HG03432 (cell line): ENCODE data around the gene GHDC.
"Not testable (repeated sequence)": the region's sequence is repeated elsewhere in the genome, so short reads cannot be mapped to it uniquely, and the experiment has no call there.

ENCODE experiments used
- ATAC-seq: cut with Tn5 transposase; IDR thresholded peaks from one replicate; pipeline ENCODE4 v1.9.1; 2021; ENCODE audit warnings: mild to moderate bottlenecking, moderate library complexity; ENCODE audit not compliant: unreplicated experiment

The GHDC gene

DNA sequence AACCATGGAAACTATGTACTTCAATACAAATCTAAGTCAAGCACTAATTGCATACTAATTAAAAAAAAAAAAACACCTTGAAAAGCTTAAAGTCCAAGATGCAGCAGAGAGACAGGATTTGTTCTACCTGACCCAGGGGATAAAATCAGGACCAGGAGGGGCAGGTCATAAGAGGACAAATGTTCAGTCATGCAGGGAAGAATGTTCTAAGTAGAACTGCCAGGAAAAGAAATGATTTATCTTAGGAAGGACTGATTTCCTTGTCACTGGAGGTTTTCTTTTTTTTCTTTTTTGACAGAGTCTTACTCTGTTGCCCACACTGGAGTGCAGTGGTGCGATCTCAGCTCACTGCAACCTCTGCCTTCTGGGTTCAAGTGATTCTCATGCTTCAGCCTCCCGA is 9.1 kb upstream of the GHDC start:
- ATAC-seq: no peak

GRCh38 chr17:42202696-42203095 is 8.4 kb upstream of the GHDC start:
- ATAC-seq: no peak

DNA sequence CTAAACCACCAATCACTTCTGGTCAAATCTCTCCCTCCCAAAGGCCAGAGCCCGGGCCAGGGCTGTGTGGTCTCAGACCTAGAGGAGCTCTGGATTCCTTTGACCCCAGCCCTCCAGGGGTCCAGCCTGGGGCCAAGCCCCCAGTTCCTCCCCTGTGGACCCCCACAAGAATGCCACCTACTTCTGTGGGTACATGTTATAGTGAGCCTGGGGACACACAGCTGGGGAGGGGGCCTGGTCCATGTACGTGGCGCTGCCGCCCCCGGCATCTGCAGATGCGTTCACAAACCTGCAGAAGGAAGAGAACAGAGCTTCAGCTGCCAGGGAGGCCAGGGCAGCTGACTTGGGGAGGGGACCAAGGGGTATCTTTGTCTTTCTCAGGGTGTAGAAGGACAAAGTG is 7.9 kb upstream of the GHDC start:
- ATAC-seq: no peak

DNA sequence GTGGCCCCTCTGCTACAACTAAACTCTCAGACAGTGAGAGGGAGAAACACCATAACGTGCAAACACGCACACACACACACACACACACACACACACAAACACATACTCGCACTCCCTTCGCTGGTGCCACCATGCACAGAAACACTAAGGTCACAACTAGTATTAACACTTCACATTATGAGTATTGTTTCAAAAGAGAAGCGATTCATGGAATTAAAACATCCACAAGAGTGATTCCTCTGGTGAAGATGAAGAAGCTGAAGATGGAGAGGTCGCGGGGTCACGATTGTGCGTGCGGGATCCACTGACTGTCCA is 7.1 kb upstream of the GHDC start:
- ATAC-seq: no peak

DNA sequence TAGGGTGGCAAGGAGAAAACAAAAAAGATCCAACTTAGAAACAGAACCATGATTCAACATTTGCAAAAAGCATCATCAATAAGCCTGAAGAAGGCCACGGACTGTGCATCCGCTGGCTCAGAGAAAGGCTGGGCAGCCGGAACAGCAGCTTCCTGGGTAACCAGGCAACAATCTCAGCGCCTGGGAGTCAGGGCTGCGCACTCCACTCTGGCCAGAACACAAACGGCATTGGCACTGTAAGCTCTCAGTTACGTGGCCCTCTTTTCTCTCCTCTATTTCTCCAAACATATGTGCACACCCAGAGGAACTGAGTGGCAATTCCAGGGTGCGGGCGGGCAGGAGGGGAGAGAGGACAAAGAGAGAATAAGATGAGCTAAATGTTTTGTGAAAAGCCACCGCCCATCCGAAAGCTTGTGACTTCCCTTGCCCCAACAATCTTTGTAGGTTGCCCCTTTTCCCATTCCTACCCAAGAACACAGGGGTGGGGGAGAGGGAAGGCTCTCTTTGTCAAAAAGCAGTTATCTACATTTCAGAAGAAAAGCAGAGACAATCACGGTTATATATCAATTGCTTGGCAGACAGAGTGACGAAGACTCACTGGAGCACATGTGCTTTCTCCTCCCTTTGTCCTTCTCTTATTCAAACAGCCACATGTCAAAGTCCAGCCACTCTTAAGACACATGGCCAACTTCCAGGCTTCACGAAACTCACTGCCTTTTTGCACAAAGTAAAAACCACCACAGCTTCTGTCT is 6.6 kb upstream of the GHDC start:
- no peak for ATAC-seq

DNA sequence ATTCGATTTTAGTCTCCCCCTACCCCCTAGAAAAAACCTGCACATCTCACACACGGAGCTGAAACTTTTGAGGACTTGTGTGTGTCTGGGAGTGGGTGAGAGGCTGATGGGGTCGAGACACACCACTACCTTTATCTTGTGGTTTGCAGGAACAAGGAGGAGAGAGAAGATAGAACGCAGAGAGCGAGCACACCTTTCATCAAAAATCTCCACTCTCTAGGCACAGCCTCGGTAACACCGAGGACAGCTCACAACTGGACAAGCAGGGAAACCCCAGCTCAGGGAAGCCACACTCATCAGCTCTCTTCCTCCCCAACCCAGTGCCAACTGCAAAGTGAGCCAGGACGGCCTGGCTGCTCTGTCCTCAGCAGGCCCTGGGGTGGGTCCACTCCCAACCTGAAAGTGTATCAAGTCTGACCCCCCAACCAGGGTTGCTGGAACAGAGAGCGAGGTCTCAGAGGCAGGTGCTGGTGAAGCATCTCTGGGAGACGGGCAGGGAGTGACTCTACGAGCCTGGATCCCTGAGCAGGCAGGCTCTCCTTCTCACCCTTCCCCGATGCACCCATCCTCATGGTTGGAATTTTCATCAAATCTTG is 5.2 kb upstream of the GHDC start:
- no peak for ATAC-seq

DNA sequence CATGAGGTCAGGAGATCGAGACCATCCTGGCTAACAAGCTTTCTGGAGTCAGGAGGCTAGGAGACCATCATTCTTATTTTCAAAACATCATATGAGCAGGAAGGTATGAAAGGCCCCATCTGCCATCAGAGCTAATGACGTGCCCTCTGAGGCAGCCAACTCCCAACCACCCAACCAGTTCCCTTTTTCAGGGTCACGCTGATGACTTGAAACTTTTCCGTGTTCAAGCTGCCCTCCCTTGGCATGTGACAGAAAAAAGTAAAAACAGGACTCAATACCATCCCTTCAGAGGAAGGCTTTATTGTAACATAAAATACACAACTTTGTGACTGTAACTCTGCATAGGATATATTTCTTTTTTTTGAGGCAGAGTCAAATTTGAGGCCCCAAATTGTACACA is 4.6 kb upstream of the GHDC start:
- ATAC-seq: no peak

- no peak for ATAC-seq
Measured at GRCh38 chr17:42197564-42198156, 3.4 kb upstream of the GHDC start.

GRCh38 chr17:42193216-42193968 is 902 bp downstream of the GHDC start:
- no peak for ATAC-seq

DNA sequence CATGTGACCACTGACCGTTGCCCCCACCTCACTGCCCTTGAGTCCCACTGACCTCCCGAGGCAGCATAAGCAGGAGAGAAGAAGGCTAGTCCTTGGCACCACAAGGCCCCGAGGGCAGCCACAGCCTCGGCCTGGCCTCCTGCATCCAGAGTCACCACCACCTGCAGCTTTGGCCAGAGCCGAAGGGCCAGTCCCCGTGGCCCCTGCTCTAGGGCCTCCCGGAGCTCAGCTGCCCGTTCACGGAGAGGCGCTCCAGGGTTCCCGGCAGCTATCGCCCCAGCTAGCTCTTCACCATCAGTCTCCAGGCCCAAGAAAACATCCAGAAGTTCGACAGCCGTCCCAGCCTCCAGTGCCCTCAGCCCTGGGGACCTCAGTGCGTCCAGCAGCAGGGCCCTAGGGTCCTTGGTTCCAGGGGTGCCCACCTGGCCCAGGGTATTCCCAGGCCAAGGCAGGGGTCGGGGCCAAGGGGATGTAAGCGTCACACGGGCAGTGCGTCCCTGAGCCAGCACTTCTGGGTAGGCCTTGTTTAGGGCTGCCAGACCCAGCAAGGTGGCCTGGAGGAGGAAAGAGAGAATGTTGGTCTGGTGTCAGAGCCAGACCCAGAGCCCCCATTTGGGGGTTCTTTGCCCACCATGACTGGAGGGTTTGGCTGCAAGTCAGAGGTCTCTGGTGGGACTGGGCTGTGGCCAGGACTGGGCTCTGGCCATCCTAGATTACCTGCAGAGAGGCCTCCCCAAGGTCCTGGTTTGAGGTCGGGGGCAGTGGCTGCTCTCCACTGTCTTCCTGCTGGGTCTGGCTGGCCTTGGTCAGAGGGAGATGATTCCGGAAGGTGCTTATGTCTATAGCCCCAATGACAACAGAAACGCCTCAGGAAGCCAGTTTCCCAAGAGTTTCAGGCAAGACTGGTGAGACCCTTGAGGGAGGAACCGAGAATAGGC is 1.8 kb downstream of the GHDC start:
- no peak for ATAC-seq

- ATAC-seq: no peak
Measured at GRCh38 chr17:42191275-42191608, 3.1 kb downstream of the GHDC start.

- ATAC-seq: no peak
Measured at GRCh38 chr17:42190491-42191274, 3.6 kb downstream of the GHDC start.

- ATAC-seq: no peak
Measured at GRCh38 chr17:42189651-42189965, 4.7 kb downstream of the GHDC start.

GRCh38 chr17:42188749-42189650 is 5.3 kb downstream of the GHDC start:
- ATAC-seq: no peak

DNA sequence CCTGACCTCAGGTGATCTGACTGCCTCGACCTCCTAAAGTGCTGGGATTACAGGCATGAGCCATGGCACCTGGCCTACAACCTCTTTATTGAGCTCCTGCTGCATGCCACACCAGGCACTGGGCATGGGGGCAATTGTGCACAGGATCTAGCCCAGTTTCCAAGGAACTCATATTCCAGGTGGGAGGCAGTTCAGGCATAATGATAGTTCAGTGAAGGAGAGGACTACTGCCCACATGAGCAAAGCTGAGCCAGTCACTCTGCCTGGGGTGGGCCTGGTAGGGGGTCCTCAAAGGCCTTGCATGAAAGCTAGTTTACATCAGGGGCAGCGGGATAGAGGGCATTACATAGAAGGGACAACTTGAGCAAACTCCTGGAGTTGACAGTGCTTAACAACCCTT is 6.5 kb downstream of the GHDC start:
- ATAC-seq: no peak

DNA sequence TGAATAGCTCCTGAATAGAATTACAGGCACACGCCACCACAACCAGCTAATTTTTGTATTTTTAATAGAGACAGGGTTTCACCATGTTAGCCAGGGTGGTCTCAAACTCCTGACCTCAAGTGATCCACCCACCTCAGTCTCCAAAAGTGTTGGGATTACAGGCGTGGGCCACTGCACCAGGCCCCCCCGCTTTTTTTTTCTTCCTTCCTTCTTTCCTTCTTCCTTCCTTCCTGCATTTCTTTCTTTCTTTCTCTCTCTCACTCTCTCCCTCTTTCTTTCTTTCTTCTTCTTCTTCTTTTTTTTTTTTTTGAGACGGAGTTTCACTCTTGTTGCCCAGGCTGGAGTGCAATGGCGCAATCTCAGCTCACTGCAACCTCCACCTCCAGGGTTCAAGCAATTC is 8.1 kb downstream of the GHDC start:
- not testable (repeated sequence) for ATAC-seq

DNA sequence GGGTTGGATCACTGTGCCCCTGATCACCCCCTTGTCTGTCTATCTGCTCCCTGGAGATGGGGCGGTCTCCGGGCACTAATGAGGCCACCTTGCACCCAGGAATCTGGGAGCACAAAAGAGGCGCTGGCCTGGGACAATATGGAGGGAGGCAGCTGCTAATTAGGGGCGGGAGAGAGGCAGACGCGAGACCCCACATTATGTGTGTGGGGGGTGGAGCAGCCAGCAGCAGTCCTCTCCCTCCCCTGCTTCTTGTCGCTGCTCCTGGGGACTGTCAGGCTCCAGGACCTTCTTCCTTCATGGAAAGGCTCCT is 8.7 kb downstream of the GHDC start:
- ATAC-seq: no peak

DNA sequence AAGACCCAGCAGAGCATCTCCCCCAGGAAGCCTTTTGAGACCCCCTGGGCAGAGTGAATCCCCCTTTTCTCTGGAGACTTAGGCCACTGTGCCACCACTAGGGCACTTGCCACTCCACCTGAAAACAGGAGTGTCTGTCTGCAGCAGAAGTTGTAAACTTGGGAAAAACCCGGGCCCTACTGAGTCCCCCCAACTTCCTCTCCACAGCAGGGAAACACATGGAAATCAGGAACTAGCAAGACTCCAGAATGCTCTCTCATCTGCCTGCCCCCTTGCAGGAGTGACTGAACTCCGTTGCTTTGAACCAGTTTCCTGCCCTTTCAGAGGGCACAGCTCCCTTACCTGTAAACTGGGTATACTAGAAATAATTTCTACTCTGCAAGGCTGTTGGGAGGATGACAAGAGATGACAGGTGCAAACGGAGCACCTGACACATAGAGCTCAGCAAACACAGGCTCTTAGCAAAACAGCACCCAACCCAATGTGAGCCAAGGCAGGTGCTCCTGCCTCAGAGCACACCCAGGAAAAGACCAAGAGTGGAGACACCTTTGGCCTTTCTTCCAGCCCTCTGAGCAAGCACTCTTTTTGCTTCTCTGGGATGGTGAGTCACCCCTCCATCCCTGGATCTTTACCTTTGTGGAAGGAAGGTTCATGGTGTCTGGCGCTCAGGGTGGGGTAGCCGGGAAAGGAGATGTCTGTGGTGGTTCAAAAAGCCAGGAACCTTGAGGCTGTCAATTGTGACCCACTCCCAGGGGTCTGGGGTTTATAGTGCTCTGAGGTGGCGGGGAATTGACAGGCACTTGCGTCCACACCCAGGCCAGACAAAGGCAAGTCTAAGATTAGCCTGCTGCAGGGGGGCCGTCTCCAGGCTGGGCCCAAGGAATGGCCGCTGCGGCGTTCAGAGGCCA is 9.3 kb downstream of the GHDC start, which contains the start of gene HCRT:
HCRT (minus strand) TSS at position 740 of the 908 bp plus-strand sequence; CDS start at position 653, 87 bp downstream.
- no peak for ATAC-seq
